Measurements from ENCODE around the gene APLF.
"Not testable (repeated sequence)": the region's sequence is repeated elsewhere in the genome, so short reads cannot be mapped to it uniquely, and the experiment has no call there.

APLF gene

GRCh38 chr2:68482296-68482820 lies 15.0 kb downstream of the APLF start:
- H2AFZ ChIP-seq (ENCODE audit: low read depth) = no peak overlapping the region
- no peaks in the 10 kb centered on the region for H3K27me3 ChIP-seq (ENCODE audit: insufficient read depth, low read depth)
- H3K9ac ChIP-seq = no peak overlapping the region
- H3K4me1 ChIP-seq (ENCODE audit: low read depth, poor library complexity, severe bottlenecking) = no peaks in the 10 kb centered on the region
- H3K79me2 ChIP-seq (ENCODE audit: insufficient read depth, low read depth) = no peaks in the 10 kb centered on the region
- H4K20me1 ChIP-seq (ENCODE audit: insufficient read depth) = no peaks in the 10 kb centered on the region
- no peak overlapping the region for H3K4me3 ChIP-seq (IDR thresholded peaks at IDR 0.05; ENCODE audit: insufficient read depth, low read depth, low read length)
- no peak overlapping the region for H3K27ac ChIP-seq
- H3K36me3 ChIP-seq (ENCODE audit: insufficient read depth) = no peaks in the 10 kb centered on the region
- no peak for TF ChIP-seq CTCF (conservative IDR thresholded peaks at IDR 0.05; ENCODE audit: low read depth, low read length)
- no peak overlapping the region for H3K4me2 ChIP-seq

- no peaks in the 10 kb centered on the region for H3K36me3 ChIP-seq (ENCODE audit: insufficient read depth)
- no peak overlapping the region for H2AFZ ChIP-seq (ENCODE audit: low read depth)
- H4K20me1 ChIP-seq (ENCODE audit: insufficient read depth) = no peaks in the 10 kb centered on the region
- TF ChIP-seq CTCF (conservative IDR thresholded peaks at IDR 0.05; ENCODE audit: low read depth, low read length) = no peak
- no peak overlapping the region for H3K27ac ChIP-seq
- no peak overlapping the region for H3K9ac ChIP-seq
- H3K27me3 ChIP-seq (ENCODE audit: insufficient read depth, low read depth) = no peaks in the 10 kb centered on the region
- H3K4me1 ChIP-seq (ENCODE audit: low read depth, poor library complexity, severe bottlenecking) = no peaks in the 10 kb centered on the region
- H3K4me3 ChIP-seq (IDR thresholded peaks at IDR 0.05; ENCODE audit: insufficient read depth, low read depth, low read length) = no peak overlapping the region
- H3K79me2 ChIP-seq (ENCODE audit: insufficient read depth, low read depth) = no peaks in the 10 kb centered on the region
- H3K4me2 ChIP-seq = no peak overlapping the region
Observed at GRCh38 chr2:68483011-68483410, 15.6 kb downstream of the APLF start.

- Histone ChIP-seq H3K4me2 (no peak overlapping the region), H3K9ac (no peak overlapping the region), H3K79me2 (ENCODE audit: insufficient read depth, low read depth) (no peaks in the 10 kb centered on the region), H2AFZ (ENCODE audit: low read depth) (no peak overlapping the region), H4K20me1 (ENCODE audit: insufficient read depth) (no peaks in the 10 kb centered on the region), H3K4me3 (IDR thresholded peaks at IDR 0.05; ENCODE audit: insufficient read depth, low read depth, low read length) (no peak overlapping the region), H3K36me3 (ENCODE audit: insufficient read depth) (no peaks in the 10 kb centered on the region), H3K27me3 (ENCODE audit: insufficient read depth, low read depth) (no peaks in the 10 kb centered on the region), H3K4me1 (ENCODE audit: low read depth, poor library complexity, severe bottlenecking) (peaks cover 6% of the 10 kb centered on the region), H3K27ac (no peak overlapping the region)
- TF ChIP-seq CTCF (conservative IDR thresholded peaks at IDR 0.05; ENCODE audit: low read depth, low read length) = peak; percentile 83
Observed at GRCh38 chr2:68487773-68488355, 20.5 kb downstream of the APLF start.

- not testable (repeated sequence) for H3K4me3 ChIP-seq (IDR thresholded peaks at IDR 0.05; ENCODE audit: insufficient read depth, low read depth, low read length); H3K9ac ChIP-seq; H3K27ac ChIP-seq; H2AFZ ChIP-seq (ENCODE audit: low read depth); H3K4me1 ChIP-seq (ENCODE audit: low read depth, poor library complexity, severe bottlenecking); H3K4me2 ChIP-seq; H4K20me1 ChIP-seq (ENCODE audit: insufficient read depth); H3K36me3 ChIP-seq (ENCODE audit: insufficient read depth); H3K79me2 ChIP-seq (ENCODE audit: insufficient read depth, low read depth); H3K27me3 ChIP-seq (ENCODE audit: insufficient read depth, low read depth)
Observed at GRCh38 chr2:68488605-68489004, 21.2 kb downstream of the APLF start.

GRCh38 chr2:68489282-68489681 lies 21.9 kb downstream of the APLF start:
- TF ChIP-seq CTCF (conservative IDR thresholded peaks at IDR 0.05; ENCODE audit: low read depth, low read length) = no peak
- Histone ChIP-seq H3K27me3 (ENCODE audit: insufficient read depth, low read depth) (no peaks in the 10 kb centered on the region), H3K27ac (no peak overlapping the region), H3K36me3 (ENCODE audit: insufficient read depth) (no peaks in the 10 kb centered on the region), H4K20me1 (ENCODE audit: insufficient read depth) (no peaks in the 10 kb centered on the region), H3K4me1 (ENCODE audit: low read depth, poor library complexity, severe bottlenecking) (peaks cover 6% of the 10 kb centered on the region), H2AFZ (ENCODE audit: low read depth) (no peak overlapping the region), H3K4me3 (IDR thresholded peaks at IDR 0.05; ENCODE audit: insufficient read depth, low read depth, low read length) (no peak overlapping the region), H3K4me2 (no peak overlapping the region), H3K79me2 (ENCODE audit: insufficient read depth, low read depth) (no peaks in the 10 kb centered on the region), H3K9ac (no peak overlapping the region)

Data from KMS-11 (cell line).